ENCODE data around the gene ANKRD34B. TPM values are rescaled to one million over a fixed set of nuclear protein-coding genes. Genes with fewer than 3 reads are reported as not detected.
"Not testable (repeated sequence)": the region's sequence is repeated elsewhere in the genome, so short reads cannot be mapped to it uniquely, and the experiment has no call there.

The ANKRD34B gene
- total RNA-seq: not detected

DNA sequence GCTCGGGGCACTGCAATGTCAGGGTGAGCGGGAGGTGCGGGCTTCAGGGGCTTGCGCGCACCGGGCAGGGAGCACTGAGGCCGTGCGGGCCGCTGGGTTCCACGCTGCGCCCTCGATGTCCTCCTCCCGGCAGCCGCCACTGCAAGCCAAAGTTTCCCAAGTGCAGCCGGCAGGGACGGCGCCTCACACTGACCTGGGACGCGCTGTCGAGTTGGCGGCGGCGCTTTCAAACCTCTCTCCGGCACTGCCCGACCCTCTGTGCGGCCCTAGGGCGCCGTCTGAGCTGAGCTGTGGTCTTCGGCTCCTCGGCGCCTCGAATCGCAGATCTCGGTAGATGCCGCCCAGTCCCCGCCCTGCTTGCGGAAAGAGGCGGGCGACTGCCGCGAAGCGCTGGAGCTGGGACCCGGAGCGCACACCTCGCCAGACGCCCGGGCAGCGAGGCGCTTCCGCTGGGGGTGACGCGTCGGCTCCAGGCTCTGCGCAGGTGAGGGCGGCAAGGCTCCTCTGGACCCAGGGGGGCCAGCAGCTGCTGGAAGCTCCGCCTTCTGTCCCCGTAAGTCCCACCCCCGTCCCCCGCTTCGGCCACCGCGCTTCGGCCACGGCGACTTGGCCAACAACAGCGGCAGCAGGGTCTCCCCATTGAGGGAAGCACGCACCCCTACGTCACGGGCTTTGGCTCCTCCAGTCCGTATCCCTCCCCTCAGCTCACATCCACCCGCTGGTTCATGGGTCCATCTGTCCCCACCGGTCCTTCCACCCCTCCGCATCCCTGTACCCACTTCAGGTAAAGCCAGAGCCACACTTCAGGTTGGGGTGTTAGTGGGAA, at the start of gene ANKRD34B:
TSS of gene ANKRD34B (minus strand) at position 320 of the 826 bp plus-strand sequence. CDS start 10,261 bp downstream, outside the sequence.
- ATAC-seq: peak; percentile 55
- DNase-seq (ENCODE audit: low spot score): no peak

DNA sequence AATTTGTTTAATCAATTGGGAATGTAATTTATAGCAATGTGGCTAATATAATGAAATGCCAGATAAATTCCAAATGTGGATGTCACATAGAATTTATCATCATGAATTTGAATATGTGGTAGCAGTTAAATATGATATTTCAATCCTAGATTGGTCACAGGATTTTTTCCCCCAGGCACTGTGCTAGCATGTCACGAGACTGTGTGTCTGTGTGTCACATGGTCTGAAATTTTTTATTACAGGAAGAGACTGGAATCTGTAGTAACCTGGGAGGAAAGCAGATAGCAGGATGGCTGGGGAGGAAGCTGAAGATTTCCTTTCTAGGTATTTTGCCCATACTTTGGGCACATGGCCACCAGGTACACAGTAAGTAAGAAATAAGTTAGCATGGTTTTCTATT, 49.0 kb upstream of the ANKRD34B start:
- DNase-seq (ENCODE audit: low spot score) (no peak), ATAC-seq (no peak)

DNA sequence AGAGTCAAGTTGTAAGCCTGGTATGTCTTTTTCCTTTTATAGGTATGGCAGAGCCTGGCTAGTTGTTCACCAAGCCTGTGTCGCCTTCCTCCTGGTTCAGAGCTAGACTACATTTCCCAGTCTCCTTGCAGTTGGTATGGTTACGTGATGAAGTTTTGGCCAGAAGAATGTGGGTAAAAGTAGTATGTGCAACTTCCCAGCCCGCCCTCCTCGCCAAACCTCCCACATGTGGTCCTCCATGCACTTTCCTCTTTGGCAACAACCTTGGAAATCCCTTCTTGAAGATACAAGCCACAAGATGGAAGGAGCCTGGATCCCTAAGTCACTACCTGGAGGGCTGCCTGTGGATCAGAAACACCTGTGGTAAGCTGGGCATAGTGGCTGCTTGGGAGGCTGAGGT, 48.4 kb upstream of the ANKRD34B start:
- ATAC-seq: no peak
- DNase-seq (ENCODE audit: low spot score): no peak

DNA sequence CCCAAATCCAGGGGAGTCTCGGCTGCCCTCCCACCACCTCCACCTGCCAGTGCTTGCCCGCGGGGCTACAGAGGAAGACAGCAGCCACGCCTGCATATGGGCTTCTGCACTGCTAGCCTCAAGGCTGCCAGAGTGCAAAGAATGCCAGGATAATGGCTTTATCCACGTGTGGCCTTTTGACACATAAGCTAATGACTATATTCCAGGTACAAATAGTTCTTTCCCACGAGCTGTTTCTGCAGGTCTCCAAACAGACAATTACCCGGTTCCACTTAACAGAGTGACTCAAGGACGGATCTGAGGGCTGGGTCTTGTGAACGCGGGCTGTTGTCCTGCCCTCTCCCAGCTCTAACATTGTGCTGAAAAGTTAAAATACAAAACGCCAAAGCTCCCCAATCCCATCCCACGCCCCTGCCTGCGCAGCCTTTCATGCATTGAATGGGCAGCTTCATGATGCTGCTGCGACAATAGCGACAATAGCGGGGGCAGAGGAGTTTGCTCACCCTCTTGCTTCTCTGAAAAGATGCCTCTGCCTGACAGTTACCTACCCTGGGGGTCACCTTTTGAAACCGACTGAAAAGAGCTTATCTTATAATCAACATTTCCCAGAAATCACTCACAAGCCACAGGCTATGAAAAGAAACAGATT, 45.3 kb upstream of the ANKRD34B start:
- no peak for DNase-seq (ENCODE audit: low spot score)
- no peak for ATAC-seq

DNA sequence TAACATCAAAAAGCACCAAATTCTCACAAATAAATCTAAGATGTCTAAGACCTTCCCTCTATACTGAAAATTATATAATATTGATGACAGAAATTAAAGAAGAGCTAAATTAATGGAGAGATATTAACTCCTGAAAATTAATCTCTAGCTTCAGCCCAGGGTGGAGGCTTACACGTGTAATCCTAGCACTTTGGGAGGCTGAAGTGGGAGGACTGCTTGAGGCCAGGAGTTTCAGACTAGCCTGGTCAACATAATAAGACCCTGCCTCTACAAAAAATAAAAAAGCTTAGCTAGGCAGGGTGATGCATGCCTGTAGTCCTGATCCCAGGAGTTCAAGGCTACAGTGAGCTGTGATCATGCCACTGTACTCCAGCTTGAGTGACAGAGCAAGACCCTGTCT, 39.6 kb upstream of the ANKRD34B start:
- DNase-seq (ENCODE audit: low spot score) (no peak), ATAC-seq (no peak)

DNA sequence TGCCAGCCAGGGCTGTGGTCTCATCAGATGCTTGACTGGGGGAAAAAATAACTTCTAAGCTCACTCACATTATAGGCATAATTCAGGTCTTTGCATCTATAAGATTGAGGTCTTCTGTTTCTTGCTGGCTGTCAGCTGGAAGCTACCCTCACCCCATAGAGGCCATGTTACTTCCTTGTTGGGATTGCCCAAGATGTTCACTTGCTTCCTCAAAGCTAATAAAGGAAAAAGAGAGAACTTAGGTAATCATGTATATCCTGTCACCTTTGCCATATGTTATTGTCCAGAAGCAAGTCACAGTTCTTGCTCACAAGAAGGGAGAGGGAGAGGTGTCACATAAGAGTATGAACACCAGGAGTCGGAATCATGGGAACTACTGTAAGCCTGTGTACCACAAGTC, 38.7 kb upstream of the ANKRD34B start:
- ATAC-seq (no peak), DNase-seq (ENCODE audit: low spot score) (no peak)

DNA sequence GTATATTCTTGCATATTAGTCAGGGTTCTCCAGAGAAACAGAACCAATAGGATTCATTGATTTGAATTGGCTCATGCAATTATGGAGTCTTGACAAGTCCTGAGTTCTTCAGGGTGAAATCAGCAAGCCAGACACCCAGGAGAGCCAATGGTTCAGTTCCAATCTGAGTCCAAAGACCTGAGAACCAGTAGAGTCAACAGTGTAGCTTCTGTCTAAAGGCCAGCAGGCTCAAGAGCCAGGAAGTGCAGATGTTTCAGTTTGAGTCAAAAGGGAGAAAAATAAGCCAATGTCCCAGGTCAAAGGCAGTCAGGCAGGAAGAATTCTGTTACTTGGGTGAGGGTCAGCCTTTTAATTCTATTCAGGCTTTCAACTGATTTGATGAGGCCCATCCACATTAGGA, 37.8 kb upstream of the ANKRD34B start:
- DNase-seq (ENCODE audit: low spot score): peak; percentile 60
- peak; percentile 99 for ATAC-seq

DNA sequence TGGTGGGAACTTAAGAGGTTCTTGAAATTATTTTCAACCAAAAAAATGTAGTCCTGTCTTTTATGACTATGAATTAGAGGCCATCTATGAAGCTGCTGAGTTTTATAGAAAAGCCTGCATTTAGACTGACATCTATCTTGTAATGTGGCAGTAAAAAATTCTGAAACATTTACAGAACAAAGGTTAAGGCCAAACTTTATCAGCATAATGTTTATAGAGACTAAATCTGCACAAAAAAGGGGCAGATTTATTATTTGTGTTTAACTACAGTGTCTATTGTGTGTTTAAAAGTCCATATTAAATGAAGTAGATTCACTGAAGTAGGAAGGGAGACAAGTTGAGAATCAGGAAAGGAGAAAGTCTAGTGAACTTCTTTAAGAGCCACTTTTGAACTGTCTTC, 37.3 kb upstream of the ANKRD34B start:
- DNase-seq (ENCODE audit: low spot score) (no peak), ATAC-seq (peak; percentile 47)

DNA sequence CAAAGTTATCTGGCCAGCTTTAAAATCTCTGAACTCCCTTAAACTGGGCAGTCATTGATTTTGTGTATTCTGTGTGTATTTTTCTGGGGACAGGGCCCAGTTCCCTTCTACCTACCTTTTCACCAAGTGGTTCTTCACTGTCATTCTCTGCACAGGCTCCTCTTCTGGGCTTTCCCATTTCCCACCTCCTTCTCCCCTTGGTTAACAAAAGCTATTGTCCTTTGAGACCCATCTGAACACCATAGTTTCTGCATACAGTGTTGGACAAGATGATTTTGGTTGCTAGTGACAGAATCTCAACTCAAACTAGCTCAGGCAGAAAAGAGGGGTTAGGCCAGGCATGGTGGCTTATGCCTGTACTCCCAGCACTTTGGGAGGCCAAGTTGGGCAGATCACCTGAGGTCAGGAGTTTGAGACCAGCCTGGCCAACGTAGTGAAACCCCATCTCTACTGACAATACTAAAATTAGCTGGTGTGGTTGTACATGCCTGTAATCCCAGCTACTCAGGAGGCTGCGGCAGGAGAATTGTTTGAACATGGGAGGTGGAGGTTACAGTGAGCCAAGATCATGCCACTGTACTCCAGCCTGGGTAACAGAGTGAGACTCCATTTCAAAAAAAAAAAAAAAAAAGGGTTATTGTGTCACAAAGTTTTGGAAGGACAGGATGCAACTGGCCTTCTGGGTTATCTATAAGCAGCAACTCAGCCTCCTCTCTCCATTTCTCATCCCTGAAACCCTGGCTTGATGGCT, 31.0 kb upstream of the ANKRD34B start:
- ATAC-seq (no peak), DNase-seq (ENCODE audit: low spot score) (no peak)

DNA sequence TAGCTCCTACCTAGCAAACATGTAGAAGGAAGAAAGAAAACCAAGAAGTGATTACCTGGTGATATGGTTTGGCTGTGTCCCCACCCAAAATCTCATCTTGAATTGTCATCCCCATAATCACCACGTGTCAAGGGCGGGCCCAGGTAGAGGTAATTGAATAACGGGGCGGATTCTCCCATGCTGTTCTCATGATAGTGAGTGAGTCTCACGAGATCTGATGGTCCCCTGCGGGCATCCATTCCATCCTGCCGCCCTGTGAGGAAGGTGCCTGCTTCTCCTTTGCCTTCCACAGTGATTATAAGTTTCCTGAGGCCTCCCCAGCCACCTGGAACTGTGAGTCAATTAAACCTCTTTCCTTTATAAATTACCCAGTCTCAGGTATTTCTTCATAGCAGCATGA, 27.4 kb upstream of the ANKRD34B start:
- DNase-seq (ENCODE audit: low spot score) (no peak), ATAC-seq (no peak)

DNA sequence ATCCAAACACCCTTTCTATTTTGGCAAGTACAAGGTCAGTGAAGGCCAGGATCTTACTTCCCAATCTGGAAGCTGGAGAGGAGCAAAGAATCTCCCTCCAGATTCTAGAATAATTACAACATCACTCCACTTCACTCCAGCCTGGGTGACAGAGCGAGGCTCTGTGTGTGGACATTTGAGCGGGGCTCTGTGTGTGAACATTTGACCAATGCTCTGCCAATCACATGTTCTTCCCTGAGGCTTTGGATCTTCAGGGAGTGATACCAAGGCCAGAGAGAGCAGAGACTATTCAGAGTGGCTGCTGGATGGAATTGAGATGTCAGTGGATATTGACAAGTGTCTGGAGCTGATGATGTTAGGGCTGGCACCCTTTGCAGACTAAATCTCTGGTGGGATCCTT, 24.7 kb upstream of the ANKRD34B start:
- ATAC-seq (no peak), DNase-seq (ENCODE audit: low spot score) (no peak)

DNA sequence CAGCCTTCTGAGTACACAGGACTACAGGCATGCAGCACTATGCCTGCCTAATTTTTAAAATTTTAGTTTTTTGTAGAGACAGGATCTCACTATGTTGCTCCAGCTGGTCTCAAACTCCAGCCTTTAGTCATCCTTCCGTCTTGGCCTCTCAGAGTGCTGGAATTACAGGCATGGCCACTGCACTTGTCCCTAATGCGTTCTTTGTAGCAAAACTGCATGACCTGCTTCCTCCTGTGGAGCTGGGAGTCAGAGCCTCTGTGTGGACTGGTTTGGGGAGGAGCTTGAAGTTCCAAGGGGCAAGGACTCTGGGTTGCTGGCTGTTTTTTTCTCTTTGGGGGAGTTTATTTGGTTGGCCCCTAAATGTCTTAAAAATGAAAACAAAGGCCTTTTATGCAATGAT, 22.7 kb upstream of the ANKRD34B start:
- ATAC-seq: no peak

DNA sequence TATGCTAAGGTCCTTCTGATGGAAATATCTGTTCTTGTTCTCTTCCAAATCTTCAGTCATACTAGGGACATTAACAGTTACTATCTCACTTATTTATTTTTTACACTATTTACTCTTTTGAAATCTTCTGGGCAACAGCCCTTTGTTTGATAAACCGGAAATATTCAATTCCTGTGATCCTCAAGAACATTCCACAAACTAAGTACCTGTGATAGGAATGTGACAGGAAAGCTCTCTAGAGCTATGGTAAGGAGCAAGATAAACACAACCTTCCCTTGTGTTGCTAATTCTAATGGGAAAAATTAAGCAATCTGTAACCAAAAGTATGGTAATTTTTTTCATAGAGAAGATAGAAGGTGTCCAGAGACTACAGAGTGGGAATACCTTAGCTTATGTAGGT, 22.0 kb upstream of the ANKRD34B start:
- ATAC-seq (no peak), DNase-seq (ENCODE audit: low spot score) (no peak)

More for the DNA sequence above, 22.7 kb upstream of the ANKRD34B start:
- DNase-seq (ENCODE audit: low spot score): no peak

DNA sequence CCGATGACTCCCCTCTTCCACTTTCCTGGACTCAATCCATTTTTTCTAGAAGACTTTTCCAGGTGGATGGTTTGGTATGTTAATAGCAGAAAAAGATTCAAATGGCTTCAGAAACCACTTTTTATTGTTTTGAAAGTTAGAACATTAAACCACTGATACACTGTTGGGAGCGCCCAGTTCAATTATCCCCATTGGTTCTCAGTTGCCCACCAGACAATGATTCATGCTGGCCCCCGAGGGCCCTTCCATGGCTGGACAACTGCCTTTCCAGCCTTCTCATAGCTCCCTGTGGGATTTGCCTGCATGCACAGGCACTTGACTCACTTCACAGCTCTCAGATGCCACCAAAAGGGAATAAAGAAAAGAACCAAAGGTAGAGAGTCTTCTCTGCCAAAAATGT, 21.3 kb upstream of the ANKRD34B start:
- DNase-seq (ENCODE audit: low spot score): no peak
- ATAC-seq: peak; percentile 44

DNA sequence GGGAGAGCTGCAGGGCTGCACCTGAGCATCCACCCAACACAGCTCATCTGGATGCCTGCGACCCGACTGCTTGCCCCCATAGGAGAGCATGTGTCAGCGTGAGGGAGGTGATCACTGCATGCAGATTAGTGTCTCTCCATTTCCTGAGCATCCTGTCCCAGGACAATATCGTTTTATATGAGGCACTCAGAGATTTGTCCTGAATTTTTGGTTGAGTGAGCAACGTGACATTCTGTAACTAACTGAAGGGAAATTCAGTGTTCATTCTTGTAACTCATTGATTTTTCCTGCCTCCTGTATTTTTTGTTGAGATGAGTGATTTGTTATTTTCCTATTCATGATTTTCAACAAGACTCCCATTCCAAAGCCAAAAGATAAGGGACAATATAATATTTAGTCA, 20.7 kb upstream of the ANKRD34B start:
- DNase-seq (ENCODE audit: low spot score) (no peak), ATAC-seq (no peak)

DNA sequence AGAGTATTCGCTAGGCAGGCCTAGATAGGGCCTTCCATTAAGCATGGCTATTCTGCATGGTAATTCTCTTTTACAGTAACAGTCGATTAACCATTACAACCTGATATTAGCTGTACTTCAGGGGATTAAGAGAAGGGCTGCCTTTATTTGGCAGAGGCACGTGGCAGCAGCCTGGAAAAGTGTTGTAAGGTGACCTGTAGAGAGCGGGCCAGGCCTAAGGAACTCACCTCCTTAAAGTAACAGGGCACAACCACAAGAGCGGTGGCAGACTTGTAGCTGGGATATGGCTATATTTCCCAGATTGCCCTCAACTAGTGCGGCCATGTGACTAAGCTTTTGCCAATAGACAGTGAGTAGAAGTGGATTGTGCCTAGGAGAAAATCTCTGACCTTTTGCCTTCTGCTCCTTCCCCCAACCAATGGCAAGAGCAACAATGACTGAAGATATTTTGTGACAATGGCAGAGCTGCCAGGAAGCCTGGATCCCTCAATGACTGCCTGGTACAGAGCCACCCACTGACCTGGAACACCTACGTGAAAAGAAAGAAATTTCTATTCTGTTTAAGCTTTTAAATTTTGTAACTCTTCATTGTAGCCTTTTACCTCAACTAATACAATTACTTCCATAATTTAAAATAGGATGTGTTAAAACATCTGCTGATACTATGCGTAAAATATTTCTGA, 18.9 kb upstream of the ANKRD34B start:
- DNase-seq (ENCODE audit: low spot score) (no peak), ATAC-seq (no peak)

DNA sequence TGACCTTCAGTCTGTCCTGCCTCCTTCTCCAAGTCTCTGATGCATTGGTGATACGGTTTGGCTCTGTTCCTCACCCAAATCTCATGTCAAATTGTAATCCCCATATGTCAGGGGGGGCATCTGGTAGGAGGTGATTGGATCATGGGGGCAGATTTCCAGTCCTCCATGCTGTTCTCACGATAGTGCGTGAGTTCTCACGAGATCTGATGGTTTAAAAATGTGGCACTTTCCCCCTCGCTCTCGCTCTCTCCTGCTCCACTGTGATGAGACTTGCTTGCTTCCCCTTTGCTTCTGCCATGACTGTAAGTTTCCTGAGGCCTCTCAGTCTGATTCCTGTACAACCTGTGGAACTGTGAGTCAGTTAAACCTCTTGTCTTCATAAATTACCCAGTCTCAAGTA, 14.7 kb upstream of the ANKRD34B start:
- no peak for ATAC-seq
- no peak for DNase-seq (ENCODE audit: low spot score)

DNA sequence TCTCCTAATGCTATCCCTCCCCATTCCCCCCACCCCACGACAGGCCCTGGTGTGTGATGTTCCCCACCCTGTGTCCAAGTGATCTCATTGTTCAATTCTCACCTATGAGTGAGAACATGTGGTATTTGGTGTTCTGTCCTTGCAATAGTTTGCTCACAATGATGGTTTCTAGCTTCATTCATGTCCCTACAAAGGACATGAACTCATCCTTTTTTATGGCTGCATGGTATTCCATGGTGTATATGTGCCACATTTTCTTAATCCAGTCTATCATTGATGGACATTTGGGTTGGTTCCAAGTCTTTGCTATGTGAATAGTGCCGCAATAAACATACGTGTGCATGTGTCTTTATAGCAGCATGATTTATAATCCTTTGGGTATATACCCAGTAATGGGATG, 10.2 kb upstream of the ANKRD34B start:
- DNase-seq (ENCODE audit: low spot score); ATAC-seq: not testable (repeated sequence)

DNA sequence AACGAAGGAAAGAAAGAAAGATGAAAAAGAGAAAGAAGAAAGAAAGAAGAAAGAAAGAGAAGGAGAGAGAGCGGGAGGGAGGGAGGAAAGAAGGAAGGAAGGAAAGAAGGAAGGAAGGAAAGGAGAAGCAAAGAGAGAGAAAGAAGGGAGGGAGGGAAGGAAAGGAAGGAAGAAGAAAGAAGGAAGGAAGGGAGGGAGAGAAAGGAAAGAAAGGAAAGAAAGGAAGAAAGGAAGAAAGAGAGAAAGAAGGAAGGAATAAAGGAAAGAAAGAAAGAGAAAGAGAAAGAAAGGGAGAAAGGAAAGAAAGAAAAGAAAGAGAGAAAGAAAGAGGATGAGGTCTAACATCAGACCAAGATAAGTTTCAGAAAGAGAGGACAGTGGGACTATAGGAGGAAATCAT, 9.0 kb upstream of the ANKRD34B start:
- ATAC-seq (no peak), DNase-seq (ENCODE audit: low spot score) (no peak)

DNA sequence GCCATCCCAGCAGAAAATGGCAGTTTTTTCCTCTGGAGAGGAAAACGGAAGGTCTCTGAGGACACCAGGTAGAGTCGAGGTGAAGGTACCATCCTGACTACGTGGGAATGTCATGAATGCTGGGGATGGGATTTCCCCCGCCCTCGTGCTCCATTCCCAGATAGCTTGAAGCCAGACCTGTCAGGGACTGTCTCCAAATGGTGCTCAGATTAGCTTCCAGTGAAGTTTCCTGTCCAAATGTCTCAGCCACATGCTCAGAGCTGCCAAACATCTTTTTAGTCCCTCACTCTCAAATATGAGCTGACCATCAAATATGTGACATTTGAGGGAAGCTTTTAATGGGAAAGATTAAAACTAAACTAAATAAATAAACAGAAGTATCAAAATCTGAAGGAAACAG, 7.6 kb upstream of the ANKRD34B start:
- no peak for DNase-seq (ENCODE audit: low spot score)
- ATAC-seq: no peak

DNA sequence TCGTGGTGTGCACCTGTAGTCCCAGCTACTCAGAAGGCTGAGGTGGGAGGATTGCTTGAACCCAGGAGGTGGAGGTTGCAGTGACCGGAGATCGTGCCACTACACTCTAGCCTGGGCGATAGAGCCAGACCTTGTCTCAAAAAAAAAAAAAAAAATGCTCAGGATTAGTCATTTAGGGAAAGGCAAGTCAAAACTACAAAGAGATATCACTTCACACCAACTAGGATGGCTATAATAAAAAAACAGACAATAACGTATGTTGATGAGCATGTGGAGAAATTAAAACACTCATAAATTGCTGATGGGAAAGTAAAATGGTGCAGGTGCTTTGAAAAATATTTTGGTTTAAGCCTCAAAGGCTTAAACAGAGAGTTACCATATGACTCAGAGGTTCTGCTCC, 6.3 kb upstream of the ANKRD34B start:
- DNase-seq (ENCODE audit: low spot score): no peak
- ATAC-seq: no peak
